Dermis blood vessel endothelial cell (primary cell): ENCODE results near the gene ATP6V1C2. TPM values are rescaled to one million over a fixed set of nuclear protein-coding genes. Genes with fewer than 3 reads are reported as not detected.
"Not testable (repeated sequence)": the region's sequence is repeated elsewhere in the genome, so short reads cannot be mapped to it uniquely, and the experiment has no call there.

Source experiments
- DNase-seq: peaks from one replicate; pipeline ENCODE4 v3.0.0; 2010
- total RNA-seq: library from RNA; depleted of rRNA; stranded (reverse); fragments of >200 nt; gene quantifications from 2 replicates; pipeline ENCODE4 v1.2.3, GENCODE V29; 2014

Gene ATP6V1C2
- total RNA-seq, 1 donor from 2014 or later = 0.17 TPM

DNA sequence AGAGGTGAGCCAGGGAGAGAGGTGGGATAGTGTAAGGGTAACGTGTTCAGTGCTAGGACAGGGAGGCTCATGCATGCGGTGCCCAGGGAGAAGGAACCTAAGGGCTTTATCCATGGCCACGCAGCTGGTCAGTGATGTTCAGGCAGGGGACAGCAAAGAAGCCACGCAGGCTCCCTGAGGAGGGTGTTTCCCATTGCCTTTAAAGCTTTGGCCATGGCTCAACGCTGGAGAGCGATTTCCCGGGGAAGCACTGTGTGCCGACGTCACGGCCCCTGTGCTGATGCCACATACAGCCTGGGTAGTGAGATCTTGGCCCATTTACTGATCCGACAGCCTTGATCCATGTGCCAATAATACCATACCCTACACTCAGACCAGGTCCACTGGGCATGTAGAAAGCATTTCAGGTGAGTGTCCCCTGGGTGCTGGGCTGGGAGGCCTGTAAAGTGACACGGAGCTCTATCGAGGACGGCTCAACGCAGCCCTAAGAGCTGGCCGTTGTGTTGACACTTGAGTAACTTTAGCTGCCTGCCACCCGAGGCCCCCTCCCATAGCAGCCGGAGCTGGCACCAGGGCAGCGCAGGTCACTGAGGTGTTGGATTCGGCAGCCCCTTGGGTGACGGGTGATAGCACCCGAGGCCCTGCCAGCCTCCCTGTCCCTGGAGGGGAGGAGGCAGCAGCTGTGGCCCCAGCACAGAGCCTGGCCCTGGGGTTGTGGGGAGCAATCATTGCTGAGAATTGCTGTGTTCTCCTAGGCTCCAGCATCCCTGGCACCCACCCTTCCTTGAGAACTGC is 49.7 kb downstream of the ATP6V1C2 start:
- no peak for DNase-seq

DNA sequence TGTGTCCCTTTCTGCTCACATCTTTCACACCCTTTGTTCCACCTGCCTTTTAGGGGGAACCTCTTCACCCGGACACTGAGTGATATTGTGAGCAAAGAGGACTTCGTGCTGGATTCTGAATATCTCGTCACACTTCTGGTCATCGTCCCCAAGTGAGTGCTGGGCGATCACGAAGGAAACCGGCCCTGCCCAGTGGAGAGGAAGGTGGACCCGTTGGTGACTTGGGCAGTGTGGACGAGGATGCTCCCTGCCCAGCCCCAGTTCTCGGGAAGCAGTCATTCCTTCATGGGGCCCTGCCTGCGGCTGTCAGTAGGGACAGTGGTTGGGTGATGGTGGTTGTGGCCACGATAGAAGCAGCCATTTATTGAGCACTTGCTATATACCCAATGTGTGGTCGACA is 50.4 kb downstream of the ATP6V1C2 start:
- no peak for DNase-seq

DNA sequence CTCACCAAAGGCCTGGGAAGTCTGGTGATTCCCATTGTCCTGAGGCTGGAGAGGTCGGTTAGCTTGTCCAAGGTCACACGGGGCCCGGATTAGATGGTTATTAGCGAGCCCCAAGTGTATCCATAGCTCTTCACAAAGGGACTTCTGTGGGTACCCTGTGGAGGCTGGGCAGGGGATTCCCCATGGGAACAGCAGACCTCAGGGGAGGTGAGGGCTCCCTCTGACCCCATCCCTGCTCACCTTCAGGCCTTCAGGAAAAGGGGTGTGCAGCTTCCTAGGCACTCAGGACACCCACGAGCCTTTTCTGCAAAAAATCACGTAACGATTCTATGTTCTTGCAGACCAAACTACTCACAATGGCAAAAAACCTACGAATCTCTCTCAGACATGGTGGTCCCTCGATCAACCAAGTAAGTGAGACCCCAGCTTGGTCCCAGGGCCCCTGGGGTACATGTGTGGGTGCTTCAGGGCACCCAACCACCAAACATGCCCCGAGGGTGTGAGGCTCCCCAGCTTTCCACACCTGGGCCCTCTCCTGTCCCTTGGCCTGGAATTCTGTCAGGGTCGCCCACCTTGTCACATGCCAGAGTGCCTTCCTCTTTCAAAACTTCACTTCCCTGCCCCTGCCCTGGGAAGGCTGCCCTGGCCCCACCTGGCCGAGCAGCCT is 50.9 kb downstream of the ATP6V1C2 start:
- no peak for DNase-seq

DNA sequence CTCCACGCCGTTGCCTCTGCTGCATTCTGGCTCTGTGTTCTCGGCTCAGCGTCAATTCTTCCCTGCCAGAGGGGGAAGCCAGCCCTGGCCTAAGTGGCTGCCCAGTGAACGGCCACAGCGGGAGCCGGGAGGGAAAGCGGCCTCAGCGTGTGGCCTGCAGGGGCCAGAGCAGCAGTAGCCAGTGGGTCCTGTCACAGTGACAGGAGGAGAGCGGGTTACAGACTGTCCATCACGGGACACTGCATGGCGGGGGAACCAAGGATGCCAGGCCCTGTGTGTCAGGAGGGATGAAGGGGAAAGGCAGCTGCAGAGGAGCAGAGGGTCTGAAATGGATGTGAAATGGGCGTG is 51.4 kb downstream of the ATP6V1C2 start:
- DNase-seq = no peak

DNA sequence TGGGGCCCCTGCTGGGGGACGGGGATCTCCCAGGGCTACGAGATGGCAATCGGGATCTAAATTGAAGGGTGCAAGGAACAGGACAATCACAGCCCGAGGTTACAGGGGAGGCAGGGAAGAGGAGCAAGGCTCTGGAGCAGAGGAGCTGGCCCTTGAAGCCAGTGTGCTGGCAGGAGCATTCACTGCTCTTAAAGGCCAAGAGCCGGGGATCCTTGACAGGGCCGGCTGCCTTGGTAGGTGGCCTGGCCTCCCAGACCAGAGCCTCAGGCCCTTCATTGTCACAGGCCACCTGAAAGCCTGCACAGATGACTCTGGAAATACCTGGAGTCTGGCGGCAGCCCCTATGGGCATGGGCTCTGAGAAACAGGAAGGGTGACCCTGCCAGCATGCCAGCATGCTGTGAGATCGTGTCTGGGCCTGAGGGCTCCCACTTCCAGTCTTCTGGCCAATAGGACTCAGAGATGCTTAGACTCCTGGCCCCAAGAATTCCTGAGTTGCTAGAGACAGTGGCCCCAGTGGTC is 52.5 kb downstream of the ATP6V1C2 start:
- DNase-seq = no peak

DNA sequence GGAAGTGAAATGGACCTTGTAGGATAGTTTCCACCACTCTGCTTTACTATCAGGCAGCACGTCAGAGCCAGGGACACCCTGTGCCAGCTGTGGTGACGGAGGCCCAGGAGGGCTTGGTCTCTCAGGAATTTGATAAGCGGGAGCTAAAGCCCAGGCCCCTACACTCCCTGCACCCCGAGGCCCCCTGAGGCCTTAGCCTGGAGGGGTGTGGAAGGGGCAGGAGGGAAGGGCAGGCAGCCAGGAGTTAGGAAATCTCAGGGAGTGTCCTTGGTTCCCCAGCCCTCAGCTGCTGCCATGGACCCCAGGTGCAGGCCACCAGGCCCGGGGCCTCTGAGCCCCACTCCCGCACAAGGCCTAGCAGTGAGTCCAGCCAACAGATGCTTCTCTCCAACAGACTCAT is 53.0 kb downstream of the ATP6V1C2 start:
- no peak for DNase-seq

DNA sequence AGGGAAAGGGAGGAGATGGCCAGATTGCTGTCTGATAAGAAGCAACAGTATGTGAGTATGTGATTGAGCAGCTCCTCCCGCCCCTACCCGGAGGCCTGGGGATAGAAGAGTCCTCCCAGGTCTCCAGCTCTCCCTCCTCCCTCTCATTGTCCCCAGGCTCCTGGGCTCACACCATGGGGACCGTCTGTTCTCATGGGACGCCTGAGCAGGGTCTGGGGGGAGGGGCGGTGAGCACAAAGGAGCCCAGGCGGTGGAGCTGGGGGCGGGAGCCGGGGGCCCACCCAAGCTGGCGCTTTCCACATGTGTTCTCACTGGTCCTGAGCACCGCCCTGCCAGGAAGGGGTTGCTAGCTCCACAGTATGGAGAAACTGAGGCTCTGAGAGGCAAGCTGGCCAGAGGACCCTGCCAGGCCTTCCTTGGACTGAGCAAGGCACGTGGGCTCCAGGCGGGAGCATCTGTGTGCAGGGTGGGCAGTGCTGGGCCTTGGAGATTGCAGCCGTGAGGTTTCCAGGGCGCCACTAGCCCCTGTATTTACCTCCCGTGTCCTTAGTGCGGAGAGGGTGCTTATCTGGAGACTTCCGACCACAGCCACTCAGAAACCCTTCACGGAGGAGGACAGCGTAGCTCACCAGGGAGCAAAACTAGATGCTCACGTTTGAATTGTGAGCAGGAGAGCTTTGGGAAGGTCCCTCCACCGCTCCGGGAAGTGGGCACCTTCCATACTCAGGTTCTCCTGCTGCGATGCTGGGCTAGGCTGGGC is 53.8 kb downstream of the ATP6V1C2 start:
- no peak for DNase-seq

DNA sequence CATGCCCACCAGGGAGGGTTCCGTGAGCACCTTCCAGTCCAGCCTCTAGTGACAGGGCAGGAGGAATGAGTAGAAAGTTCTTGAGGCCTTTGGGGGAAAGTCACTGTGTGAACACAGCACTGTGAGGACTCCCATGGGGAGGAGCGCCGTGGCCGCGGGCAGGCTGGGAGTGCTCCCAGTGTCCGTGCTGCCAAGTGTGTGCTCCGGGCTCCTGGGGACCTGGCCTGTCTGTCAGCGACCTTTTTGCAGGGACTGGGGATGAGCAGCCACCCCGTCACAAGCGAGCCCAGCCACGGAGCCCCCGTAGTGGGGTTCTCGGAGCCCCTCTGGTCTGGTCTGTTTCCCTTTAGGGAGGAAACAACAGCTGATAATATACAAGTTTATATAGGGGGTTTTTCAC is 54.4 kb downstream of the ATP6V1C2 start:
- DNase-seq = no peak

DNA sequence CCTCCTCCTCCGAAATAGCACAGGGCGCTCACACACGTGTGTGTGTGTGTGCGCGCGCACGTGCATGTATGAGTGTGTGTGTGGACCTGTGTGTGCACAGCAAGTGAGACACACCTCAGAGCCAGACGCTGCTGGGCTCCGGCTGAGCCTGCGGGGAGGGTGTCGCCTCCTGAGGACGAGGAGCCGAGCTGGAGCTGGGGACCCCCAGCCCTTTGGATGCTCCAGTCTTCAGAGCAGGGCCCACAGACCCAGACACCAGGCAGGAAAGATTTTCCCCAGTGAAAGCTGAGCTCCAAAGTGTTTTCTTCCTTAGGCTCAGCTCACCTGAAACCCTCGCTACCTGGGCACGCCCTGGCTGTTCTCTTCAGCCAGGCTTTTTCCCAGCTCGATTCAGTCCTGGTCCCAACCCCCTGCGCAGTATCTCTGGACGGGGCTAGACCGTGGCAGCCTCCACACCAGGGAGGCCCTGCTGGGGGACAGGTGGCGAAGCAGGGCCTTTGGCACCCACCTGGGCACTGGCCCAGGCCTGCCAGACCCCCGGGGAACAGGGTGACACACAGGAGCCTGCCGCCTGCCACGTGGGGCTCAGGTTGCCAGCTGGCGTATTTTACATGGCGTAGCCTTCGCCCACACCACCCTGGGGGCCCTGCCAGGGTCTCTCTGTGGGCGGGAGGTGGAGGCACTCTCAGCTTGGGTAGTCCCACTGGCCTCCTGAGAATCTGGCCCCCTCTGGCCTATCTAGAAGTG is 55.0 kb downstream of the ATP6V1C2 start:
- no peak for DNase-seq

DNA sequence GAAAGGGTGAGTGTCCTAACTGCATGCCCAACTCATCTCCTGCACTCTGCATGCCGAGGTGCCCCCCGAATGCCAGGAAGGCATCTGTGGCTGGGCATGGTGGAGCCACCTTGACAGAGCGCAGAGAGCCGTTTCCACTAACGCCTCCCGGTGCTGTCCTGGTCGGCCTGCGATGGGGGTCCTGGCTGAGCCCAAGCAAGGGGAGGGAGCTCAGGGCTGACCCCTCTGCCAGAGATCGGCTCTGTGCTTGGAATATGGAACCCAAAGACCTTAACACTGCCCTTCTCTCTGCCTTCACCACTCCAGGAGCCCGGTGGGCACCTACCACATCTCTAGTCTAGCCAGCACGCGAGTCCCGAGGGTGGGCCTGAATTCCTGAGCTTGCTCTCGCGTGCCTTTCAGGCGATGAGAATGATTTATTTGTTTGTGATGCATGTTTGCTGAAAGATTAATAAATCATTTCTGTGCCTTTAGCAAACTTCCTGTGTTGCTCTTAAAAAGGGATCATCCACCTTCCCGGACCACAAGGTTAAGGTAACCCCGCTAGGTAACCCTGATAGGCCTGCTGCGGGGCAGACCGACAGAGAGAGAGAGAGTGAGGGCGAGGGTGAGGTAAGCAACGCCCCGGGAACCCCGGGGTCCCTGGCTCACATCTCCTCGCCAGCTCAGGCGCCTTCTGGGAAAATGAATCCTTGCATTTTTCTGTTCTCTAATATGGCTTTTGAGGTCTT is 55.8 kb downstream of the ATP6V1C2 start:
- no peak for DNase-seq

DNA sequence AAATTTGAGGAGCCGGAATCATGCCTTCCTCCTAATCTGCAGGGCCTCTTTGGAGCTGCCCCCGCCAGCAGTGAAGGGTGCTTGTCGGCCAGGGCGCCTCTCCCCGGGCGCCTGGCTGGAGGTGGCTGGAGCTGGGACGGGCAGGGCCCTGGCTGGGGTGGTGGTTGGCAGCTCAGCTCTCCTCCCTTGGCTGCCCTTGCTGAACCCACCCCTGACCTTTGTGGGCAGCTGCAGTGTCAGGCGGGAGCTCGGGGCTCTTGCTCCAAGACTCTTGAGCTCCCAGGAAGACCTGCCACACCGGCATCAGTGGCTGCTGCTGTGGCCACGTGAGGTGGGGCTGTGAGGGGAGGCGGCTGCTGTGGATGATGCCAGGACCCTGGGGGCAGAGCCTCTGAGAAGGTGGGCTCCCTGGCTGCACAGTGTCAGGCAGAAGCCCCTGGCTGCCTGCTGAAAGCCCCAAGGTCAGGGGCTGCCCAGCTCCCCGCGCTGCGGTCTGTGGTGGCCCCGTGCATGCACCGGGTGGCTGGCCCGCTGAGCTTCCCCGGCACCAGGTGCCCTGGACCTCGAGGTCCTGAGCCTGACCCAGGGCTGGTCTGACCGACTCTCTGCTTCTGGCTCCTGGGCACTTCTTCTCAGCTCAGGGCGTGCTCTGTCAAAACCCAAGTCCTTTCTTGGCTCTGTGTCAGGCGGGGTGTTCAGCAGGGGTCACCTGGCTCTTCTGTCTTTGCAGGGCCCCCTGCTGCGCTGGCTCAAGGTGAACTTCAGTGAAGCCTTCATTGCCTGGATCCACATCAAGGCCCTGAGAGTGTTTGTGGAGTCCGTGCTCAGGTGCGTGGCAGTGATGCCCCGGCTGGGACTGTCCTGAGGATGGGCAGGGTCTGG is 56.7 kb downstream of the ATP6V1C2 start:
- no peak for DNase-seq

DNA sequence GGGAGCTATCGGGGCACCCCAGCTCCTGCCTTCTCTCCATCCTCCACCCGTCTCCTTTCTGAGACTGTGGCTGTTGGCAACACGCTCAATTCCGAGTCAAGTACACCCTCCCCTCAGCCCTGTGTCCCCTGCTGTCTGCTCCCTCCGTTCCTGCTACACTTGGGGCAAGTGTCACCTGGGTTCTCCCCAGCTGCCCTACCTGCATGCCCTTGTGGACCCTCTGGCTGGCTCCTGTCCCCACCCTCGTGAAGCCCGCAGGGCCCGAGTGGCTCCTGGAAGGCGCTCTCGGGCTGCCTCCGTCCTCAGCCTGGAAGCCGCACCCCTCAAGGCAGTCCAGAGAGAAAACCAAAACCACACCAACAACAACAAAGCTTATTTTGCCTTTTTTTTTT is 57.3 kb downstream of the ATP6V1C2 start:
- DNase-seq = no peak

DNA sequence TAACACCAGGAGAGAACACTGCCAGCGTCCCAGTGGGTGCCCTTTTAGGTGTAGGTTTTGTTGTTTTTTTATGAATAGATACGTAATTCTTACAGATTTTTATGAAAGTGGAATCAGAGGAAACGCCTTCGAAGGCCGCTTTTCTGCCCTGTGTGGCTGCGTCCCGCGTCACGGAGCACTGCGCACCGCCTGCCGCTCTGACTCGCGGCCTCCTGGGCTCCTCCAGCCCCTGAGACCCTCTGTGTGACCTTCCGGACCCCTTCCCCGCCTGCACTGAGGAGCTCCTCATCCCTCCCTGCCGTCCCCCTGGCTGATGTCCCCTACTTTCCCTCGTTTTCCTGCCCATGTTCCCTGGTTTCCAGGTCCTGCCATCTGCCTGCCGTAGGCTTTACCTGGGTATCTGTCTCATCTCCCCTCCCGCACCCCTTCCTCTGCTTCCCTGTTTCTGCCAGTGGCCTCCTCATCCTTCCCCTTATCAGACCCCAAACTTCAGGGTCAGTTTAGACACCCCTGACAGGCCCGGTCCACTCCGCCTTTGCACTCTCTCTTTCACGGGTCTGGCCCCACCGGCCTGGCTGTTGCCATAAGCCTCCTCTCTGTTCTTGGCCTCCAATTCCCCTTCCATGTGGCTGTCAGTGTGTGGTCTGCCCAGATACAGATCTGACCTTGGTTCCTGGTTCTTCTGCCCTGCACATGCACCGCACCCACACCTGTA is 58.5 kb downstream of the ATP6V1C2 start:
- no peak for DNase-seq

DNA sequence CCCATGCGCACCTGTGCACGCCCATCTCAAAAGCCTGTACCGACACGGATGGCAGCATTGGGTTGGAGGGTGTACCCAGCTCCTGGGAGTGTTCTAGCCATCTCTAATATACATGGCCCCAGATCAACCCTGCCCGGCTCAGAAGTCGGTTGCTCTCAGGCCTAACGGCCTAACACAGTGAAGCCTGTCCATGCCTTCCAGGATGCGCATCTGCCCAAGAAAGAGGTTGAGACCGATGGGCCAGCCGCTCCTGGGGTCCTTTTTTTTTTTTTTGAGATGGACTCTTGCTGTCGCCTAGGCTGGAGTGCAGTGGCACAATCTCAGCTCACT is 59.0 kb downstream of the ATP6V1C2 start:
- no peak for DNase-seq

DNA sequence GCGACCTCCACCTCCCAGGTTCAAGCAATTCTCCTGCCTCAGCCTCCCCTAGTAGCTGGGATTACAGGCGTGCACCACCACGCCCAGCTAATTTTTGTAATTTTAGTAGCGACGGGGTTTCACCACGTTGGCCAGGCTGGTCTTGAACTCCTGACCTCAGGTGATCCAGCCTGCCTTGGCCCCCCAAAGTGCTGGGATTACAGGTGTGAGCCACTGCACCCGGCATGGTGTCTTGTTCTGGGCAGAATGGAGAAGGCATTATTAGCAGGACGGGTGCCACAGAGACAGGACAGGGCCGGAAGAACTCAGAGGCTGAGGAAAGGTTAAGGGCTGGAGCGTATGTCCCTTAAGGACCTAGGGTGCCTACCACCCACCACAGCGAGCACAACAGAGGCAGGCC is 59.4 kb downstream of the ATP6V1C2 start:
- DNase-seq = not testable (repeated sequence)

DNA sequence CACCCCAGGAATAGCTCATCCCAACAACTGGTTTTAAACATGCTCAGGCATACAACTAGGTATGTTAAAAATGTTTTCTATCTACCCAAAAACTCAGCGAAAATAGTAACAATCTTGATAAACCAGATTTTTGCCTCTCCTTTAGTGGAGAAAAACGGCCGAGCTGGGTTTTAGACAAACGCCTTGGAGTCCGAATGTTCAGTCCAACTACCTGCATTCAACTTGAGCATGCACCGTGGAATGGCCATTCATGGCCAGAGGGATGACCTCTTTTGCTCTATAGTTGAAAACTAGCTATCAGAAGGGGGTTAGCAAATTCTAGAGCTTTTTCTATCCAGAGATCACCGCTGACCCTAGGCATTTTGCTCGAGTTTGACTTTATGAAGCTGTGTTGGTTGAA is 60.3 kb downstream of the ATP6V1C2 start:
- DNase-seq = no peak

DNA sequence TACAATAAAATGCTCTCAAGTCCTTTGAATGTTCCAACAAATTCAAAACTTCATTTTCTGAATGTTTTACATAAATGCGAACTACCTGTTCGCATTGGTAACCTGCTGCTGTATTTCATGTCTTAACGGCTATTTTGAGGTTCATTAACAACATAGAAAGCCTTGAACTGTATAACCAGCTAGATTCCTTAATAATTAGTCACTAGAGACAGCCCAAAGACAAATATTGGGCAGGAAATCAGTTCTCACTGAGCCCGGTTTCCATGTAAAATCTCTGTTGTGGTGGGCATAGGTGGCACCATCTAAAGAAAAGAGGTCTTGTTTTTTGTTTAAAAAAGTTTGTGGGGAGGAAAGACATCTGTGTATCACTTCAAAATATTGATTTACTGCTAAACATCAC is 62.0 kb downstream of the ATP6V1C2 start:
- peak; percentile 21 for DNase-seq

DNA sequence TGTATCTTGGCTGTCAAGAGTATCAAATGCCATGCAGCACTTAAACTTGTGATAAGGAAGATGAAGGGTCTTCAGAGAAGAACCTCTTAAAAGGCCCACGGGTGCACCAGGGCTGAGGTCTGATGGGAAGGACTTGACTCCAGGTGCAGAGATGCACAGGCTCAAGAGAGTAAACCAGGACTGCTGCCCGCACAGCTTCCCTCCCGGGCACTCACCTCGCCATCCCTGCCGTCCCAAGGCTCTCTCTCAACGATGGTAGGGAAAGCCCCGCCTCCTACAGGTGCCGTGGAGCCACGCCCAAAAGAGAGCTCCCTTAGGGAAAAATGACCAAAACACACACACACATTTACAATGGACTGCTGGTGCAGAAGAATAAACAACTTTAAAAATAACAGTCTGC is 63.3 kb downstream of the ATP6V1C2 start:
- no peak for DNase-seq

DNA sequence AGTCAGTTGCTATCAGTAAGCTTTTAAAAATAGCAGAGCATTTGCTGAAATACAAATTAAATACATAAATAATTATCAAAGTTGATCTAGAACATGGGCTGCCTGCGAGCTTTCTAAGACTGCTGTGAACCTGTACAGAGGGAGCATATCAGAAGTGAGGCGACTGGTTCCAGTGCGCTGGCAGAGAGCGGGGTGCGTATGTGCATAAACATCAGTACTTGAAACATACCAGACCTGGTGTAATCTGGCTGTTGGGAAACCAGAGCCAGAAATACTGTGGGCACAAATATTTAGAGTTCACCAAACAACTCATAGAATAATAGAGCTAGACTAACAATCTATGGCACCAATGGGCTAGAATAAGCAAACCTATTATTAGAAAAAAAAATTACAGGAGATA is 63.8 kb downstream of the ATP6V1C2 start:
- no peak for DNase-seq

DNA sequence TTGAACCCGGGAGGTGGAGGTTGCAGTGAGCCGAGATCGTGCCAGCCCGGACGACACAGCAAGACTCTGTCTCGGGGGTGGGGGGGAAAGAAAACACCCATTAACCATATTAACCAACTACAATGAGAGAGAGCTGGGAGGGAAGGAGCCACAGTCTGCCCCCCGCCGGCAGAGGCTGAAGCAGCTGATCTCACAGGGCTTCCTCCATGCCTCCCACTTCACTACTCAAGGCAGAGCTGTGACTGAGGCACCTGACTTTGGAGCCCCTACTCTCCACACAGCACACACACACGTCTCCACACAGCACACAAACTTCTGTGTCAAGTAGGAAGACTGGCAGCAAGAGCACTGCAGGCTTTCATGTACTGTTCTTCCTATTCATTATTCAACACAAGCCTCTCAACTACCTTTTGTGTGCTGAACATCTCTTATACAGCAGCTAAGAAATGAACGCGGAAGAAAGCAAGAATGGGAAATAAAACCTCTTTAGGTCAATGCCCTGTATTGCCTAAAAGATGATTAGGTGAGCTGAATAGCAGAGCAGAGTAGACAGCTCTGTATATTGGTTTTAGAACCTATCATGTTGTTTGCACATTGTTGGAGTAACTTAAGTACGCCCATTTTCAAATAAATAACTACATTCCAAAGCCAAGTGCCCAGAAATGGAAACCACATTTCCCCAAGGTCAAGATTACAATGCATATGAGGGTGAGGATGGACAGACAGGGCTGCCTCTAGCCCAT is 65.0 kb downstream of the ATP6V1C2 start:
- DNase-seq = no peak
